K562 (cell line): Measurements from ENCODE around the gene TMEM209. TPM values are rescaled to one million over a fixed set of nuclear protein-coding genes. Genes with fewer than 3 reads are reported as not detected.

Experiments used
- ATF1 ChIP-seq, 2 experiments: fragments of 450-650 bp in 1 of 2; IDR thresholded peaks; 2 replicates each; pipeline ENCODE4 v1.6.1; 2016; ENCODE audit warnings: missing compliant biosample characterization in 1 of 2, missing genetic modification characterization in 1 of 2
- BCOR ChIP-seq: fragments of 450-650 bp; IDR thresholded peaks from 2 replicates; pipeline ENCODE4 v1.6.1; 2016
- CHD1 ChIP-seq: fragments of 200-600 bp; sonication (generic); IDR thresholded peaks from one replicate; pipeline ENCODE4 v1.6.1; 2012; ENCODE audit warnings: mild to moderate bottlenecking, moderate library complexity, low read length, inconsistent platforms
- DACH1 ChIP-seq: fragments of 450-650 bp; IDR thresholded peaks from 2 replicates; pipeline ENCODE4 v1.6.1; 2018; ENCODE audit not compliant: partially characterized antibody
- DPF2 ChIP-seq: fragments of 450-650 bp; IDR thresholded peaks from 2 replicates; pipeline ENCODE4 v1.6.1; 2016
- GTF2B ChIP-seq: IDR thresholded peaks from 2 replicates; pipeline ENCODE4 v1.6.1; 2011; ENCODE audit not compliant: insufficient read length; ENCODE audit errors: extremely low read depth
- HMBOX1 ChIP-seq: sonication (generic); IDR thresholded peaks from 2 replicates; pipeline ENCODE4 v1.6.1; 2016
- HNRNPLL ChIP-seq: fragments of 200-400 bp; formaldehyde crosslinking; IDR thresholded peaks from 2 replicates; pipeline ENCODE4 v1.6.1; 2017; ENCODE audit warnings: low read length, low read depth, mild to moderate bottlenecking; ENCODE audit not compliant: poor library complexity, severe bottlenecking
- L3MBTL2 ChIP-seq: fragments of 450-650 bp; IDR thresholded peaks from 2 replicates; pipeline ENCODE4 v1.6.1; 2016; ENCODE audit warnings: mild to moderate bottlenecking, moderate library complexity
- MTF1 ChIP-seq: fragments of 250-450 bp; sonication (Bioruptor Pico); IDR thresholded peaks from 2 replicates; pipeline ENCODE4 v1.9.0; 2021; ENCODE audit warnings: moderate library complexity, mild to moderate bottlenecking, inconsistent platforms, borderline replicate concordance
- PTBP1 ChIP-seq: fragments of 200-400 bp; formaldehyde crosslinking; IDR thresholded peaks from 2 replicates; pipeline ENCODE4 v1.6.1; 2017; ENCODE audit warnings: low read depth, low read length
- SMARCA4 ChIP-seq: fragments of 450-650 bp; IDR thresholded peaks from 2 replicates; pipeline ENCODE4 v1.6.1; 2016
- SMARCC2 ChIP-seq: fragments of 450-650 bp; IDR thresholded peaks from 2 replicates; pipeline ENCODE4 v1.6.1; 2017; ENCODE audit warnings: antibody characterized with exemption, moderate library complexity, mild to moderate bottlenecking, low read depth
- TBP ChIP-seq: optimal IDR thresholded peaks from 2 replicates; pipeline ENCODE3; 2011; ENCODE audit warnings: low read depth, low read length, improper control_type of control experiment
- YBX1 ChIP-seq: fragments of 450-650 bp; IDR thresholded peaks from 2 replicates; pipeline ENCODE4 v1.7.1; 2016; ENCODE audit warnings: mild to moderate bottlenecking
- ZFP36 ChIP-seq: fragments of 150-350 bp; IDR thresholded peaks from 2 replicates; pipeline ENCODE4 v1.6.1; 2018; ENCODE audit warnings: low read length, low read depth; ENCODE audit not compliant: partially characterized antibody
- ZNF133 ChIP-seq: fragments of 250-450 bp; sonication (Bioruptor Pico); IDR thresholded peaks from 2 replicates; pipeline ENCODE4 v1.4.0; 2020; ENCODE audit warnings: mild to moderate bottlenecking
- ZNF57 ChIP-seq: fragments of 450-650 bp; formaldehyde crosslinking; IDR thresholded peaks from 2 replicates; pipeline ENCODE4 v1.4.0; 2020; ENCODE audit warnings: mild to moderate bottlenecking, moderate library complexity
- polyA plus RNA-seq, 8 experiments: library from polyadenylated mRNA; depleted of rRNA in 4 of 8; stranded (reverse) in 5 of 8; unstranded in 3 of 8; fragments of >200 nt; fragmentation: Nextera tagmentation in 2 of 8; fragmentation: Illumina TruSeq in 1 of 8; extraction: Ambion mirVana in 2 of 8; extraction: Trizol in 1 of 8; gene quantifications; 2 replicates each; pipeline versions ENCODE4 v1.2.1 to v1.2.3, GENCODE V29; 2011 to 2014; ENCODE audit warnings: inconsistent platforms in 1 of 8, missing spikeins in 1 of 8
- total RNA-seq, 7 experiments: library from RNA; depleted of rRNA in 6 of 7; stranded (reverse); fragments of >200 nt in 6 of 7; fragmentation: Illumina TruSeq in 2 of 7; extraction: Trizol in 2 of 7; gene quantifications; 2 replicates each; pipeline versions ENCODE4 v1.2.1 to v1.2.3, GENCODE V29; 2011 to 2021; ENCODE audit warnings: low replicate concordance in 1 of 7
- TF ChIP-seq, protein P1 (sequence below): fragments of 250-450 bp; sonication (Bioruptor Pico); IDR thresholded peaks from 2 replicates; pipeline ENCODE4 v1.4.0; 2020
- TF ChIP-seq, protein P2 (sequence below): fragments of 450-650 bp; IDR thresholded peaks from 2 replicates; pipeline ENCODE4 v1.6.1; 2016; ENCODE audit warnings: antibody characterized with exemption

The TMEM209 gene
- total and polyA plus RNA-seq, 9 of the 15 experiments (the other 6 are each of a cell fraction or from before 2014, with no cell fraction given), result 36.8 to 116 (median 76.6) TPM

DNA sequence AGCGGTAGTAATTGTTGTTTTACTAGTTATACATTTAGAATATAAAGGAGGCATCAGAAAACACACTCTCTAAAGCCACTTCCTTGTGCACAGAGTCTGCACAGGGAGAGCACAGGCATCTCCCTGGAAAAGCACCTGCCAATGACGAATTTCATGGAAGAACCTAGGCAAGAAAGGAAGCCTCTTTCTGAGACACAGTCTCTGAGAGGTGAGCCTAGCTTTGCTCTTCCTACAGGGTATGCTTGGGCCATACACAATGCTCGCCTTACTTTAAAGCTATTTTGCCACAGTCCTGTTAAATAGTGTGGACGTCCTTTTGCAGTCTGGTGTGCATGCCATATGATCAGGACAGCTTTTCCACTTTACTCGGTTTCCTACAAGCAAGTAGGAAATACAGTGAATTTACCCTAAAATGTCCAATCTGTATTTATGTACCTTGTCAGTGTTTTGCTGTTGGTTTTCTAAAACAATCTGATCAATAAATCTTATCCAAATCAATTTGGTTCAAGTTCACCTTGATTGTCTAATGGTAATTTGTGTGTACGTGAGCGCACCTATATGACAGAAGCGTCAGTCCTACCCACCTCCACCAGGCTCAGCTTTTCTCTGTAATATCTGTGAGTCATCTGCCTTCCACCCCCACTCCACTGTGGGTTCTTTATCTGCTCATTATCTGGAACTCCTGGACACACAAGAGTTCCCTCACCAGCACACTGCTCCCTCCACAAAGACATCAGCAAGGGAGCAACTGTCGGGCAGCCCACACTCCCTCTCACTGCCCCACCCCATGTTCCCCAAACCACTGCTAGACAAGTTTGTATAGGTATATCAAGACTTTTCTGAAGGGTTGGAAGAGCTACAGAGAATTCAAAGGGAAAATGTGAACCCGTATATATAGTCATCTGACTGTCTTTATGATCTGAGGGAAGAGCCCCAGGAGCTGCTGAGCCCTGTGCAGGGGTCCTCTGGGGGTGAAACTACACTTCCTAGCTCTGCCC lies 69.7 kb downstream of the TMEM209 start (continued):
- TF ChIP-seq, protein P1, sequence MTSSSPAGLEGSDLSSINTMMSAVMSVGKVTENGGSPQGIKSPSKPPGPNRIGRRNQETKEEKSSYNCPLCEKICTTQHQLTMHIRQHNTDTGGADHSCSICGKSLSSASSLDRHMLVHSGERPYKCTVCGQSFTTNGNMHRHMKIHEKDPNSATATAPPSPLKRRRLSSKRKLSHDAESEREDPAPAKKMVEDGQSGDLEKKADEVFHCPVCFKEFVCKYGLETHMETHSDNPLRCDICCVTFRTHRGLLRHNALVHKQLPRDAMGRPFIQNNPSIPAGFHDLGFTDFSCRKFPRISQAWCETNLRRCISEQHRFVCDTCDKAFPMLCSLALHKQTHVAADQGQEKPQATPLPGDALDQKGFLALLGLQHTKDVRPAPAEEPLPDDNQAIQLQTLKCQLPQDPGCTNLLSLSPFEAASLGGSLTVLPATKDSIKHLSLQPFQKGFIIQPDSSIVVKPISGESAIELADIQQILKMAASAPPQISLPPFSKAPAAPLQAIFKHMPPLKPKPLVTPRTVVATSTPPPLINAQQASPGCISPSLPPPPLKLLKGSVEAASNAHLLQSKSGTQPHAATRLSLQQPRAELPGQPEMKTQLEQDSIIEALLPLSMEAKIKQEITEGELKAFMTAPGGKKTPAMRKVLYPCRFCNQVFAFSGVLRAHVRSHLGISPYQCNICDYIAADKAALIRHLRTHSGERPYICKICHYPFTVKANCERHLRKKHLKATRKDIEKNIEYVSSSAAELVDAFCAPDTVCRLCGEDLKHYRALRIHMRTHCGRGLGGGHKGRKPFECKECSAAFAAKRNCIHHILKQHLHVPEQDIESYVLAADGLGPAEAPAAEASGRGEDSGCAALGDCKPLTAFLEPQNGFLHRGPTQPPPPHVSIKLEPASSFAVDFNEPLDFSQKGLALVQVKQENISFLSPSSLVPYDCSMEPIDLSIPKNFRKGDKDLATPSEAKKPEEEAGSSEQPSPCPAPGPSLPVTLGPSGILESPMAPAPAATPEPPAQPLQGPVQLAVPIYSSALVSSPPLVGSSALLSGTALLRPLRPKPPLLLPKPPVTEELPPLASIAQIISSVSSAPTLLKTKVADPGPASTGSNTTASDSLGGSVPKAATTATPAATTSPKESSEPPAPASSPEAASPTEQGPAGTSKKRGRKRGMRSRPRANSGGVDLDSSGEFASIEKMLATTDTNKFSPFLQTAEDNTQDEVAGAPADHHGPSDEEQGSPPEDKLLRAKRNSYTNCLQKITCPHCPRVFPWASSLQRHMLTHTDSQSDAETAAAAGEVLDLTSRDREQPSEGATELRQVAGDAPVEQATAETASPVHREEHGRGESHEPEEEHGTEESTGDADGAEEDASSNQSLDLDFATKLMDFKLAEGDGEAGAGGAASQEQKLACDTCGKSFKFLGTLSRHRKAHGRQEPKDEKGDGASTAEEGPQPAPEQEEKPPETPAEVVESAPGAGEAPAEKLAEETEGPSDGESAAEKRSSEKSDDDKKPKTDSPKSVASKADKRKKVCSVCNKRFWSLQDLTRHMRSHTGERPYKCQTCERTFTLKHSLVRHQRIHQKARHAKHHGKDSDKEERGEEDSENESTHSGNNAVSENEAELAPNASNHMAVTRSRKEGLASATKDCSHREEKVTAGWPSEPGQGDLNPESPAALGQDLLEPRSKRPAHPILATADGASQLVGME (CRISPR knock-in tag), result no peak
- no peak for TF ChIP-seq ATF1 (CRISPR knock-in tag; IDR thresholded peaks at IDR 0.05)
- TF ChIP-seq ATF1 (tag; IDR thresholded peaks at IDR 0.05), result peak; percentile 88
- no peak for TF ChIP-seq PTBP1
- no peak for TF ChIP-seq ZFP36
- 0 out of 2 replicates have a peak, but pooled peaks have one; percentile 16 for TF ChIP-seq ZNF133 (CRISPR knock-in tag)
- TF ChIP-seq L3MBTL2, result no peak; the same call in 1 of the 2 replicates
- TF ChIP-seq SMARCA4, result peak; percentile 99
- peak; percentile 52 for TF ChIP-seq TBP
- no peak for TF ChIP-seq CHD1
- TF ChIP-seq, protein P2, sequence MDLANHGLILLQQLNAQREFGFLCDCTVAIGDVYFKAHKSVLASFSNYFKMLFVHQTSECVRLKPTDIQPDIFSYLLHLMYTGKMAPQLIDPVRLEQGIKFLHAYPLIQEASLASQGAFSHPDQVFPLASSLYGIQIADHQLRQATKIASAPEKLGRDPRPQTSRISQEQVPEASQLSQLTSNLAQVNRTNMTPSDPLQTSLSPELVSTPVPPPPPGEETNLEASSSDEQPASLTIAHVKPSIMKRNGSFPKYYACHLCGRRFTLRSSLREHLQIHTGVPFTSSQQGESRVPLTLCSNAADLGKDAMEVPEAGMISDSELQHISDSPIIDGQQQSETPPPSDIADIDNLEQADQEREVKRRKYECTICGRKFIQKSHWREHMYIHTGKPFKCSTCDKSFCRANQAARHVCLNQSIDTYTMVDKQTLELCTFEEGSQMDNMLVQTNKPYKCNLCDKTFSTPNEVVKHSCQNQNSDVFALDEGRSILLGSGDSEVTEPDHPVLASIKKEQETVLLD, result peak; percentile 90
- TF ChIP-seq MTF1 (CRISPR knock-in tag), result no peak
- peak; percentile 81; the same call in 1 of the 2 replicates for TF ChIP-seq BCOR
- peak; percentile 99 for TF ChIP-seq DPF2
- TF ChIP-seq YBX1, result no peak
- peak; percentile 59 for TF ChIP-seq DACH1
- no peak for TF ChIP-seq GTF2B
- no peak for TF ChIP-seq ZNF57 (CRISPR knock-in tag)
- peak; percentile 41 for TF ChIP-seq HNRNPLL
- TF ChIP-seq SMARCC2, result peak; percentile 96
- peak; percentile 83 for TF ChIP-seq HMBOX1
